CD4-positive, alpha-beta T cell treated with Interleukin-10 for 1 hour (primary cell): ENCODE results near the gene BAIAP2L1.
"Not testable (repeated sequence)": the region's sequence is repeated elsewhere in the genome, so short reads cannot be mapped to it uniquely, and the experiment has no call there.

Experiments used
- DNase-seq: peaks from one replicate; pipeline ENCODE4 v3.0.0-alpha.2; 2020

BAIAP2L1 gene

GRCh38 chr7:98398567-98399372 is 2.1 kb downstream of the BAIAP2L1 start:
- DNase-seq = no peak

- DNase-seq = no peak
These were observed 4.1 kb downstream of the BAIAP2L1 start for GRCh38 chr7:98396768-98397167.

- no peak for DNase-seq
These were observed 4.9 kb downstream of the BAIAP2L1 start for GRCh38 chr7:98395951-98396350.

GRCh38 chr7:98395481-98395880 is 5.4 kb downstream of the BAIAP2L1 start:
- no peak for DNase-seq

GRCh38 chr7:98394377-98394836 is 6.5 kb downstream of the BAIAP2L1 start:
- no peak for DNase-seq

- no peak for DNase-seq
These were observed 13.2 kb downstream of the BAIAP2L1 start for GRCh38 chr7:98387544-98388226.

GRCh38 chr7:98387131-98387530 is 13.8 kb downstream of the BAIAP2L1 start:
- no peak for DNase-seq

- DNase-seq = not testable (repeated sequence)
These were observed 15.4 kb downstream of the BAIAP2L1 start for GRCh38 chr7:98385532-98385931.

- no peak for DNase-seq
These were observed 22.6 kb downstream of the BAIAP2L1 start for GRCh38 chr7:98378210-98378819.

GRCh38 chr7:98376711-98377110 is 24.2 kb downstream of the BAIAP2L1 start:
- no peak for DNase-seq

GRCh38 chr7:98375664-98376063 is 25.2 kb downstream of the BAIAP2L1 start:
- no peak for DNase-seq

GRCh38 chr7:98374285-98374680 is 26.6 kb downstream of the BAIAP2L1 start:
- no peak for DNase-seq

GRCh38 chr7:98372993-98373392 is 27.9 kb downstream of the BAIAP2L1 start:
- DNase-seq = no peak

GRCh38 chr7:98369726-98370125 is 31.2 kb downstream of the BAIAP2L1 start:
- no peak for DNase-seq

GRCh38 chr7:98368716-98369115 is 32.2 kb downstream of the BAIAP2L1 start:
- DNase-seq = no peak

- no peak for DNase-seq
These were observed 34.3 kb downstream of the BAIAP2L1 start for GRCh38 chr7:98366562-98366938.

- no peak for DNase-seq
These were observed 34.9 kb downstream of the BAIAP2L1 start for GRCh38 chr7:98365863-98366561.

- DNase-seq = no peak
These were observed 36.7 kb downstream of the BAIAP2L1 start for GRCh38 chr7:98364220-98364619.

GRCh38 chr7:98362517-98362916 is 38.4 kb downstream of the BAIAP2L1 start:
- no peak for DNase-seq

GRCh38 chr7:98360221-98361130 is 40.4 kb downstream of the BAIAP2L1 start:
- DNase-seq = no peak

GRCh38 chr7:98359395-98359794 is 41.5 kb downstream of the BAIAP2L1 start:
- DNase-seq = no peak

- no peak for DNase-seq
These were observed 42.2 kb downstream of the BAIAP2L1 start for GRCh38 chr7:98358706-98359105.
